ENCODE data around the gene HCN3. TPM values are rescaled to one million over a fixed set of nuclear protein-coding genes. Genes with fewer than 3 reads are reported as not detected.

The HCN3 gene
- total RNA-seq, 5 donors from 2014 or later (not counting 1 experiment from before 2014, with no cell fraction given) = 1.7 to 4.1 (median 4.0) TPM

Other genes starting within 250 kb of the HCN3 start
- 1 to 10 TPM; 1.1 to 2.6 (median 1.6) TPM for gene DCST2, start 243.7 kb upstream of the HCN3 start, total RNA-seq
- gene DCST1, start 243.6 kb upstream of the HCN3 start, total RNA-seq = under 1 TPM in 3 of 5 donors, not detected in 2; 0.30 to 0.58 (median 0.54) TPM
- 10 to 100 TPM; 17.3 to 53.0 (median 37.2) TPM for gene ADAM15, start 226.1 kb upstream of the HCN3 start, total RNA-seq
- 1 to 10 TPM; 3.1 to 7.8 (median 6.6) TPM for gene EFNA4, start 213.7 kb upstream of the HCN3 start, total RNA-seq
- 1 to 10 TPM in 3 of 5 donors, under 1 TPM in 1, not detected in 1; 0.68 to 2.6 (median 2.3) TPM for gene EFNA3, start 198.6 kb upstream of the HCN3 start, total RNA-seq
- gene EFNA1, start 149.6 kb upstream of the HCN3 start, total RNA-seq = 1 to 10 TPM; 1.6 to 8.4 (median 5.1) TPM
- 10 to 100 TPM; 20.7 to 34.9 (median 30.8) TPM for gene SLC50A1, start 141.6 kb upstream of the HCN3 start, total RNA-seq
- 10 to 100 TPM; 26.9 to 70.7 (median 64.5) TPM for gene DPM3, start 136.9 kb upstream of the HCN3 start, total RNA-seq
- 100 to 1,000 TPM in 4 of 5 donors, 10 to 100 TPM in 1; 93.6 to 150 (median 138) TPM for gene KRTCAP2, start 104.2 kb upstream of the HCN3 start, total RNA-seq
- gene TRIM46, start 103.6 kb upstream of the HCN3 start, total RNA-seq = 10 to 100 TPM in 2 of 5 donors, 1 to 10 TPM in 3; 5.1 to 12.2 (median 9.8) TPM
- 10 to 100 TPM; 24.1 to 43.9 (median 34.0) TPM for gene THBS3, start 69.6 kb upstream of the HCN3 start, total RNA-seq
- 10 to 100 TPM; 20.4 to 28.4 (median 25.1) TPM for gene MTX1, start 68.8 kb upstream of the HCN3 start, total RNA-seq
- gene ENTREP3, start 22.0 kb upstream of the HCN3 start, total RNA-seq = 10 to 100 TPM; 10.2 to 17.3 (median 15.5) TPM
- gene SCAMP3, start 15.1 kb upstream of the HCN3 start, total RNA-seq = 100 to 1,000 TPM in 2 of 5 donors, 10 to 100 TPM in 3; 54.7 to 101 (median 97.4) TPM
- gene CLK2, start 4.0 kb upstream of the HCN3 start, total RNA-seq = 100 to 1,000 TPM in 3 of 5 donors, 10 to 100 TPM in 2; 76.4 to 123 (median 110) TPM
- under 1 TPM in 2 of 5 donors, not detected in 3; 0.23 TPM for gene PKLR, start 24.0 kb downstream of the HCN3 start, total RNA-seq
- gene FDPS, start 31.4 kb downstream of the HCN3 start, total RNA-seq = 100 to 1,000 TPM in 1 of 5 donors, 10 to 100 TPM in 4; 66.7 to 100 (median 93.0) TPM
- 10 to 100 TPM; 14.4 to 25.2 (median 22.9) TPM for gene RUSC1, start 43.4 kb downstream of the HCN3 start, total RNA-seq